HG03521 (cell line): ENCODE results near the gene GALNT10.

Experiments
- ATAC-seq: cut with Tn5 transposase; IDR thresholded peaks from one replicate; pipeline ENCODE4 v1.9.1; 2021; ENCODE audit warnings: mild to moderate bottlenecking, moderate library complexity; ENCODE audit not compliant: unreplicated experiment

Gene GALNT10

DNA sequence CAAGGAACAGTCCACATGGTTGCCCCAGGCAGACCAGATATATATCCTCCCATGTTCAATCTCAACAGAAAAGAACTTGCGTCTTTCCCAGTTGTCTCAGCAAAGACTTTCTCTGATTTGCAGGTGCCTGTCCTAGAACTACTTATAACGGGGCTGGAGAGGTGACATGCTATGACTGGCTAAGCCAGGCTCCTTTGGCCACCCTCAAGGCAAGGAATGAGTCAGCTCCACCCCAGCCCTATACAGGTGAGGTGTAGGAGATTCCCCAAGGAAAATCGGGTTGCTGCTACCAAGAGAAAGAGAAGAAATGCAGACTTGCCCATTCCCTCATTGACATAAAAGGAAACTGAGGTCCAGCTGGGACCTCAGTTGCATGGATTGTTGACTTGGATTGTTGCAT, 127.4 kb downstream of the GALNT10 start:
- no peak for ATAC-seq

DNA sequence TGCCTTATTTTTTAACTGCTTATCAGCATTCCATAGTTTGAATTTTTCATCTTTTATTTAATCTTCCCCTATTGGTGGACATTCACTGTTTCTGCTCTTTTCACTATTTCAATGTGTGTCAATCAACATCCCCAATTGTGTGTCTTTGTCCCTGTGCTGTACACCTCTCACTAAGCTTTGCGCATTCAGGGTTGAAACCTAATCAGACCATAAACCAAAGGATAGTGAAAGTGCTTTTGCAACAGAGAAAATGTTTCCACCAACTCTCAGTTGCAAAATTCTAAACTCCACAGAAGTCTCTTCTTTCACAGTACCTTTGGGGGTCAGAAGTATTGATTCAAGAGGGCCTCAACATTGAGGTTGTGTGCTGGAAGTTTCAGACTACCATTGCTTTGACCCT, 128.2 kb downstream of the GALNT10 start:
- no peak for ATAC-seq

DNA sequence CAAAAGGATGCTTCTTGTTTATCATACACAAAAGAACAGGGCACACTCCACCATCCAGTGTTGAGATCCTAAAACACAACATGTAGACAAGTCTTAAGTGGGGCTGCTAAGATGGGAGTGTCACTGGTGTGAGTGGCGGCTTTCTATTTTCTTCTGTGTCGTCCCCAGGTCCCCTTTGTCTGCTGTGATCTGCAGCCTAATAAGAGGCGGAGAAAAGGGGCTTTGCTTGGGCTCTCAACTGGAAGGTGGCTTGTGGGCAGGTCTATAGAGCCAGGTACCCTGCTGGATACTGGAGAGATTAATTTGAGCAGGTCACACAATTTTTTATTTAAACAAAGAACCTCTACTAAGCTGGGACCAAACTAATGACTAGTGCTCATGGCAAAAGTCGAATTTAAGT, 129.2 kb downstream of the GALNT10 start:
- ATAC-seq = no peak

DNA sequence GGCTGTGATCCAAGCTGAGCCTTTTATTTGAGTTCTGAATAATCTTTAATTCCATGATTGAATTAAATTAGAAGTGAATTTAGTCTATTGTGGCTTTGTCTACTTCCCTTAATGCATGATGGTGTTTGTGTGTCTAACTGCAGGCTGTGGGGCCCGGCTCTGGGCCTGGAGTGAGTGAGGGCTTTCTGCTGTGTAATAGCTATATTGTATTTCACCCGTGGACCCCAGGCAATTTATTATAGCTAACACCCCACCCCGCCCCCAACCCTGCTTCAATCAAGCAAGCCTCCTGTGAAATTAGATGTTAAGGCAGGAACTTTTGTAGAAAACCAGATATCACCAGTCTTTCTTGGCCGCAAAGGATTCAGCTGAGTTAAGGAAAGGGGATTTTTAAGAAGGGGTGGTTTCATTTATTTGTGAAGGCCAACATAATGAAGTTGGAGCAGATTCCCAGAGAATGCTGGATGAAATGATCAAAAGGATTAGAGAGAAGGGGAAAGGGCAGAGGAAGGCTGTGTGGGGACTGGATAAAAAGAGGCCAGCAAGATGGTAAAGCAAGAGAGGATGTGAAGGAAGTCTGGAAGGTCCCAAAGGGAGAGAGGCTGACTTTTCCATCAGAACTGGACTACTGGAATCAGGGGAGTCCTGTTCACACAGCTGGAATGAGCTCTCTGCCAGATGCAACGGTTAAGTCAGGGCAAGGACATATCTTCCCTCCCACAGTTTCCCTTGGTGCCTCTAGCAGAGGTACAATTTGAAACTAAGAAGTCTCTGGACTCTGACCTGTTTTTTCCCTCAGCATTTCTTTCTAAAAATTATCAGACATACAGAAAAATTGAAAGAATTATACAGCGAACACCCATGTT, 129.9 kb downstream of the GALNT10 start:
- no peak for ATAC-seq

DNA sequence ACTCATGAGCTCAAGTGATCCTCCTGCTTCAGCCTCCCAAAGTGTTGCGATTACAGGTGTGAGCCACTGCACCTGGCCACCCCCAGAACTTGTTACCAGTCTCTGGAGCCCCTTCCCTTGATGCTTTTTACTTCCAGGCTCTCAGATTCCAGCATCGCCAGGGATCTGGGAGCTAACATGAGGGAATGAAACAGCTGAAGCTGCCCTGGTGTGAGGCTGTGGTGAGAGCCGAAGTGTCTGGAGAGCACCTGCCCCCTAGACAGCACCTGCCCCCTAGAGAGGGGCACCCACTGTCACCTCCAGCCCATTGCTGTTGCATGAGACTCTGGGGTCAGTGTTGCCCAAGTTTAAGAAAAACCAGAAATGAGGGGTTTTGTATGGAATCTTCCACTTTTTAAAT, 131.0 kb downstream of the GALNT10 start:
- no peak for ATAC-seq

DNA sequence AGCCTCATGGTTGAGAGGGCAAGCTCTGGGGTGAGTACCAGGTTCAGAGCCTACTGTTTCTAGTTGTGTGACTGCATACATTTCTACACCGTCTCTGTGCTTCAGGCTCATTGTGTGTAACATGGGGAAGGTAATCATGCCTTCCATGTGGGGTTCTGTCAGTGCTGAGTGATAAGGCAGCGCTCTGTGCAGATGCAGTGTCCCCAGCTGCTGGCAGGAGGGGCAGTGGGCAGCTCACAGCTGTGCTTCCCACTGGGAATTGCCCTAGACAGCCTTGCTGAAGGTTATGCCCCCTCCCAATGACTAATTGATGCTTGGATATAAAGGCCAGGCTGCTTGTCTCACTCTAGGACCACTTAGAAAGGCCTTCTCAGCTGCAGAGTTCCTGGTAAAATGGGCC, 133.5 kb downstream of the GALNT10 start:
- ATAC-seq = no peak

DNA sequence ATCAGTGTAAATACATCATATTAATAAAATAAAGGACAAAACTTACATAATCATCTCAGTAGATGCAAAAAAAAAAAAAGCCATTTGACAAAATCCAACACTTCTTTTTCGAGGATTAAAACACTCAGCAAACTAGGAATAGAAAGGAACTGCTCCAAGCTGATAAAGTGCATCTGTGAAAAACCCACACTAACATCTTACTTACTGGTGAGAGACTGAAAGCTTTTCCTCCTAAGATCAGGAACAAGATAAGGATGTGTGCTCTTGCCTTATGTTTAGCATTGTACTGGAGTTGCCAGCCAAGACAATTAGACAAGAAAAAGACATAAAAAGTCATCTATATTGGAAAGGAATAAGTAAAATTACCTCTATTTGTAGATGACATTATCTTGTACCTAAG, 135.0 kb downstream of the GALNT10 start:
- ATAC-seq = no peak

DNA sequence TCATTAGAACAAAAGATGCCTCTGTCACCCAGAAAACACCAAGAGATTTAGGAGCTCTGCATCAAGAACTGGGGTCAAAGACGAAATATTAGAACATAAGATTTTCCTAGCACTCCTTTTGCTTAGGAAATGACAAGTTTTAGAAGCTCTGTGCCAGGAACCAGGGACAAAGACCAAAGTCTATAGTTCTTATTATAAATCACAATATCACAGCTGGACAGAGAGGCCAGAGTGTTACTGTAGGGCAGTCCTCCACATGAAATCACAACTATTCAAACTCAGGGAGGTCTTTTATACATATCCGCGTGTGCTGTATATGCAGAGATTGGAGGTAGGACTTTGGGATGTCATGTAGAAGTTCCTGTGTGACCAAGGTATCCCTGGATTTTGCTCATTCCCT, 138.5 kb downstream of the GALNT10 start:
- ATAC-seq = no peak

DNA sequence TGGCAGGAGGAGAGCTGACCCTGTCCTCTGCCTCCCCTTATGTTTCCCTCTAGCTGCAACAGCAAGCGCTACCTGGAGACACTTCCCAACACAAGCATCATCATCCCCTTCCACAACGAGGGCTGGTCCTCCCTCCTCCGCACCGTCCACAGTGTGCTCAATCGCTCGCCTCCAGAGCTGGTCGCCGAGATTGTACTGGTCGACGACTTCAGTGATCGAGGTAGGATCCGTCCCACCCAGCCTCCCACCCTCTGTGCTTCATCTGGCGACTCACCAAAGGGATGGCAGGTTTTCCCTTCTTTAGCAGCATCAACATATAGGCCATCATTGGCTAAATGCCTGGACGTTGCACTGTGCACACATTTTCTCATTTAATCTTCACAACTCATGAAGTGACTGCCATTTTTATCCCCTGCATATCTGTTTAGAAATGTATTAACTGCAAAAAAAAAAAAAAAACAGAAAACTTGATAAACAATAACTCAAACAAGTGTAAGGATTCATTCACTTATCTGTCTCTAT, 139.0 kb downstream of the GALNT10 start:
- no peak for ATAC-seq

DNA sequence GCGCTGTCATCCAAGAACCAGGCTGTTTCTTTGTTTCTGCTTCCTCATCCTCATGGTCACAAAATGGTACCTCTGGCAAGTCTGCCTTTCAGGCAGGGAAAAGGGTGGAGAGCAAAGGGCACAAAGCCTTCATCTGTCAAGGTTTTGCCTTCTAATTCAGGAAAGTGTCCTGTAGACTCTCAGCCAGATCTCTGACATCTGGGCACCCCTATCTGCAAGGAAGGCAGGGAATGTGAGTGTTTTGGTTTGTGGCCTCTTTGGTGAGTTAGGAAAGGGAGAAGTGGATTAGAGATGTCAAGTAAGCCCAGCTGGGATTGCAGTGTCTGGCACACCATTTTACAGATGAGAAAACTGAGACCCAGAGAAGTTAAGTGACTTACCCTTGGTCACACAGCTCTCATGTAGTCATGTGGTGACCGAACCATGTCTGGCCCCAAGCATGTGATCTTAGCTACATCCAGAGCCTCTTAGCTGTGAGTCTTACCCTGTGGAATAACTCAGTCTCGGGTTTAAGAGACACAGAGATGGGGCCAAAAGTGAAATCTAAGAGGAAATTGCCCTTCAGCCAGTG, 139.6 kb downstream of the GALNT10 start:
- ATAC-seq = no peak

DNA sequence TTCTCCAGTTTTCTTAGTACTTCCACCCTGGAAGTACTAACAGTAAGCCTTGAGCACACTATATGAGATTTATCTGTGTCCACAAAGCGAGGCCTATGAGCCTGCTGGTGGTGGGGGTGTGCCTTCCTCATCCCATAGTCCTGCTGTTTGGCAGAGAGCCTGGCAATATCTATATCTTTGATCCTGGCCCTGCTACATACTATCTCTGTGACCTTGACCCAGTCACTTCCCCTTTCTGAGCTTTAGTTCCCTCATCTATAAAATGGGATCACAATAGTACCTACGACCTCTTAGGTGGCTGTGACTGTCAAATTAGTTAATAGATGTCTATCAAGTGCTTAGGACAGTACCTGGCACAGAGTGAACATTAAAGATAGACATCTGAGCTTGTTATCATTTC, 140.7 kb downstream of the GALNT10 start:
- ATAC-seq = no peak

DNA sequence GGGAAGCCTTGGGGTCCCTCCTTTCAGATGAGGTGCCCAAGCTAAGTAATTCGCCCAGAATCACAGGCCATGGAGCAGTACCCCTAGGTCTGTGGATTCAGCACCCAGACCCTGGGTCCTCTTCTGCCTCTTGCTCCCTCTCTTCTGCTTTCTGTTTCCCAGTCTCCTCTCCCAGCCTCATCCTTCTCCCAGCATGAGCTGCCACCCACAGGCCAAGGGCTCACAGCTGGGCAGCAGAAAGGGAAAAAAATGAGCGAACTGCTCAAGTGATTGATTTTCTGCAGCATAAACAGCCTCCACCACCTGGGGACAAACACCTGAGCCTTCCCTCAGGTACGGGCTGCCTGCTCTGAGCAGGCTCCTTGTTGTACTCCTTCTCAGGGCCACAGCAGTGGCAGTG, 141.4 kb downstream of the GALNT10 start:
- no peak for ATAC-seq

DNA sequence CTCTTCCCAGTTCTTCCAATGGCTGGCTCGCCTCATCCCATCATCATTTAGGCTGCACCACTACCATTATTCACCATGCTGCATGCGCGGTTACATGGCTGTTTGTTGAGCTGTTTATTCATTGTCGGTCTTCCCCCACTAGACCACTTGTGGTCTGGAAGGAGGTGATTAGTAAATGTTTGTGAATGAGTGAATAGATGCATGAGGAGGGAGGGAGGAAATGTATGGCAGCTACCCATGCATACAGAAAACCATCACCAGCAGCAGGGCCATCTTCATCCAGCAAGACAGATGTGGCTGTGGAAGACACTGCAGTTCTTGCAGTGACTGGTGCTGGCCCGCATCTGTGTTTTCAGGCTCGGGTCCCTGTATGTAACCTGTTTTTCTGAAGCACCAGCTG, 141.9 kb downstream of the GALNT10 start:
- no peak for ATAC-seq

DNA sequence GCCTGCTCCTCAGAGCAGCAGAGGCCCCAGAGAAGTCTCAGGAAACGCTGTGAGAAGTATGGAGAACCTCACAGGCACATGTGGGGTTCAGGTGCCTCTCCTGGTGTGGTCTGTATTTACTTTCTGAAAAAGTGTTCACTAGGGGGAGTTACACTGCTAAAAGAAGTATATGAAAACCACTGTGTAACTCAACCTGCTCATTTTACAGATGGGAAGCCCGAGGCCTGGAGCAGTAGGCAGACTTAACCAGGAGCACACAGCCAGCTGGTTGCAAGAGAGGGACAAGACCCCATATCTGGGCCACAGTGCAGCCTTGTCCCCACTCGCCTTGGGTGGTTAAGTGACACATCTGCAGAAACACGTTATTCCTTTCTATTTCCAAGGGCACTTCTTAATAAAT, 142.5 kb downstream of the GALNT10 start:
- ATAC-seq = no peak

DNA sequence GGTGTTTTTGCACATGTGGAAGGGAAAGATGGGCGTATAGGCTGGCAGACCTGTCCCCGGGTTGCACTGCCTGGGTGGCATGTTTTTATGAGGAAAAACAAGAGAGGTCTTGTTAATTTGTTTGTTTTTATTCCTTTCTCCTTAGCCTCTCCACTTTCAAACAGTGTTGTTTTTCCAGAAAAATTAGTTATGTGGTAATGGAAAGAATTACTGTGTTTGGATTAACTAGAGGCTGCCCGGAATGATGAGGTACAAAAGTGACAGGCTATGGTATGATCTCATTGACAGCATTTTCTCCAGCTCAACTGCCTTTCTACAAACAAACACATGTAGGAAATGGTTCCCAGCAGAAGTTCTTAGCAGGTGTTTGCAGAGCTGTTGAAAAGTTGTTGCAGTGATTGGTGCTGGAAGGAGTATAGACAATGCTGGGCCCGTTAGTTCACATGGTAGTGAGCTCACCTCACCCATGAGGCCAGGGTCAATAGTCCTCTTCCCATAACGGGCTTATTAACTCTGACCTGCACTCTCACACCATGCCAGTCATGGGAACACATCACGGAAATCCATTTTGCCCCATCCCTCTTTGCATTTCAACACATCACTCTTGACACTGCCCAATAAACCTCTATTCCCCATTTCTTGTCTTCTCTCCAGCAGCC, 144.0 kb downstream of the GALNT10 start:
- no peak for ATAC-seq

DNA sequence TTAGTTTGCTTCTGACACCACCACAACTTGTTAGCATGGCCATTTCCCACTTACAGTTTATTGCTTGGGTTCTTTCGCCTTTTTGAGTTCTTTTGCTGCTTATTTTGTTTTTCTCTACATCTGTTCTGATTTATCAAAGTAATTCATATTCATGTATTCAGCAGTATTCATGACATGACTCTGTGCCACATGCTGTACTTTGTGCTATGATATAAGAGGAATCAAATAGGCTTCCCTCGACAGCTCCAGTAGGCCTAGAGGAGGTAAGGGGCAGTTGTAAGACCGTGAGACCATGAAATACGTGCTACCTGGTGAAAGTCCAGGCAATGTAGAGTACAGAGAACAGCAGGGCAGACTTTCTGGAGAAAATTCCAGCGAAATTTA, 144.5 kb downstream of the GALNT10 start:
- no peak for ATAC-seq

DNA sequence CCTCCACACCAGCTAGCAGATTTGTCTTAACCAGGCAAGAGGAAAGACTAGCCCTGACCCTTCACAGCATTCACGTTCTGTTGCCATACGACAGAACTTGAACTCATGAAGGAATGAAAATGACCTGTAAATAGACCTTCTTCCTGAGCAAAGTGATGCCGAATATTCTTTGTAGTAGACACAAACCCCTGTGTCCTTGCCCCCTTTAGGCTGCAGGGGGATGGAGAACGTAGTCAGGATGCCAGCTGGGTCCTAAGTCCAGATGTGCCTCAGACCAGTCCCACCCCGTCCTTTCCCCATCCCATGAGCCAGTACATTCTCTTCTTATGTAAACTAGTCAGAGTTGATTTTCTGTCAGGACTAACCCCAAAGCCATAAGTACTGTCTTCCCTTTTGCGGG, 151.1 kb downstream of the GALNT10 start:
- no peak for ATAC-seq

DNA sequence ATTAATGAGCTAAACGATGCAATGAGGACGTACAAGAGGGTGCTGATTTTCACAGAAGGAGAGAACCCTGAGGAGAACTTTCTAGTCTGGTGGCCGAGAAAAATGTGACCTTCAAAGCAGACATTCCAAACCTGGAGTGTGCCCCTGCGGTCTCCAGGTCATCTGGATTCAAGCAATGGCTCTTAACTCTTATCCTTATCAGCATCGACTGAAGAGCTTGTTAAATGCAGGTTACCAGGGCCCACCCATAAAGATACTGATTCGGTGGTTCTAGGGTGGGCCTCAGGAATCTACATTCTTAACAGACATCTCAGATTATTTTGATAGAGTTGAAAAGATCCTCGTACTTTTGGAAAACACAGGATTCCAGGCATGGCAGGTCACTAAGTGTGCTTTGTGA, 151.7 kb downstream of the GALNT10 start:
- no peak for ATAC-seq

DNA sequence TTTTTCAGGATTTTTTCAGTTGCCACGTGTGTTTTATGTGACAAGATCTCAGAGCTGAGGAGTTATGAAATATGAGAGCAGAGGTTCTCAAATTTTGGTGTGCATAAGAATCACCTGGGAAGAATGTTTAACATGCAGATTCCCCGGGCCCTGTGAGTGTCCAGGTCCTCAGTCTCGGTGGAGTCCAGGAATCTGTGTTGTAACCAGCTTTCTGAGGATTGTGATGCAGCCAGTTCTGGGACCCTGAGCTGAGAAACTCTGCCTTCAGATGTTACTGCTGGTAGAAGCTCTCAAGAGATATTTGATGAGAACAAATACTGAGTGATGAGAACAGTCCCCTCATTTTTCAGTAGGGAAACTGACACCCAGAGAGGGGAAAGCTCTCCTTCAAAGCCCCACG, 152.4 kb downstream of the GALNT10 start:
- ATAC-seq = no peak

DNA sequence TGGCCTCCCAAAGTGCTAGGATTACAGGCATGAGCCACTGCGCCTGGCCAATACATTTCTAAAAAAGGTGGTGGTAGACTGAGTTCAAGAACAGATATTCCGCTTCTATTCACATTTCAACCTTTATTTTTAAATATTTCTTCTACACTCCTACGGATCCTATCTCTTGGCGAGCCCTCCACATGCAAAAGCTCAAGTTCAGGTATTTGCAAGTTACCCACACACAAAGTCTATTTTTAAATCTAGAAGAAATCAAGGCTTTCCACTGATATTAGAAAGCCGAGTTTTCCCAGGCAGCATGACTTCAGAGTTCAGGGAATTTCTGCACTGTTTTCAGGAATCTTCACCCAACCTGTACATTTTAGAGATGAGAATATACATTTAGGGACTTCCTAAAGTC, 153.9 kb downstream of the GALNT10 start:
- ATAC-seq = no peak

DNA sequence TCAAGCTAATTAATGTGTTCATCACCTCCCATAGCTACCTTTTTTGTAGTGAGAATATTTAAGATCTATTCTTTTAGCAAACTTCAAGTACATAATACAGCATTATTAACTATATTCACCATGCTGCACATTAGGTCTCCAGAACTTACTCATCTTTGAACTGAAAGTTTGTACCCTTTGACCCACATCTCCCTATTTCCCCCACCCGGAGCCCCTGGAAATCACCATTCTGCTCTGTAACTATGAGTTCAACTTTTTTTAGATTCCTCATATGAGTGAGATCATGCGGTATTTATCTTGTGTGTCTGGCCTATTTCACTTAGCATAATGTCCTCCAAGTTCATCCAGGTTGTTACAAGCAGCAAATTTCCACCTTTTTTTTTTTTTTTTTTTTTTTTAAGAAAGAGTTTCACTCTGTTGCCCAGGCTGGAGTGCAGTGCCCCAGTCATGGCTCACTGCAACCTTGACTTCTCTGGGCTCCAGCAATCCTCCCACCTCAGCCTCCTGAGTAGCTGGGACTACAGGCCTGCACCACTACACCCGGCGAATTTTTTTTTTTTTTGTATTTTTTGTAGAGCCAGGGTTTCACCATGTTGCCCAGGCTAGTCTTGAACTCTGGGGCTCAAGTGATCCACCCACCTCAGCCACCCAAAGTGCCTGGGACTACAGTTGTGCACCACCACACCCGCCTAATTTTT, 154.9 kb downstream of the GALNT10 start:
- no peak for ATAC-seq
